Measurements from ENCODE around the gene EIF4B.
"Not testable (repeated sequence)": the region's sequence is repeated elsewhere in the genome, so short reads cannot be mapped to it uniquely, and the experiment has no call there.

The EIF4B gene

DNA sequence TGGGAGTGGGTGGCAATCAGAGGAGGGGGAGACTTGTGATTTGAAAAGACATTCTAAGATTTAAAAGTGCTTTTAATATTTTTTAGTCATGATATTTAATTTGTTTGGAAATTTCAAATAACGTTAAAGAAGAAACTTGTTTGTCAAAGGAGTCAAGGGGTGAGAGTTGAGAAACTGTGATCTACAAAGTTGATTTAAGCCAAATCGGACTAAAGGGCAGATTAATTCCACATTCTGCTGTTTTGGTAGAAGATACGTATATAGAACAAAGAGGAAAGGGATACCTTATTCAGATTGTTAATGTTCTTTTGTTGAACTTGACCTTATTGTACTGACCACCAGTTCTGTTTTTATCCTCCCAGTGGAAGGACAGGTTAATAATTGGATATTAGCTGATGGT lies 6.7 kb downstream of the EIF4B start:
- no peak overlapping the region for H3K4me3 ChIP-seq (ENCODE audit: low read depth, low read length)
- no peak for DNase-seq
- H3K27me3 ChIP-seq (replicated peaks): no peaks in the 10 kb centered on the region
- H3K36me3 ChIP-seq (replicated peaks): peaks cover 41% of the 10 kb centered on the region
- in situ Hi-C loops (cut with HindIII; ENCODE audit: low pct_ligation_motif_present, low sequenced_read_pairs): no loop called here
- TF ChIP-seq, protein P1, sequence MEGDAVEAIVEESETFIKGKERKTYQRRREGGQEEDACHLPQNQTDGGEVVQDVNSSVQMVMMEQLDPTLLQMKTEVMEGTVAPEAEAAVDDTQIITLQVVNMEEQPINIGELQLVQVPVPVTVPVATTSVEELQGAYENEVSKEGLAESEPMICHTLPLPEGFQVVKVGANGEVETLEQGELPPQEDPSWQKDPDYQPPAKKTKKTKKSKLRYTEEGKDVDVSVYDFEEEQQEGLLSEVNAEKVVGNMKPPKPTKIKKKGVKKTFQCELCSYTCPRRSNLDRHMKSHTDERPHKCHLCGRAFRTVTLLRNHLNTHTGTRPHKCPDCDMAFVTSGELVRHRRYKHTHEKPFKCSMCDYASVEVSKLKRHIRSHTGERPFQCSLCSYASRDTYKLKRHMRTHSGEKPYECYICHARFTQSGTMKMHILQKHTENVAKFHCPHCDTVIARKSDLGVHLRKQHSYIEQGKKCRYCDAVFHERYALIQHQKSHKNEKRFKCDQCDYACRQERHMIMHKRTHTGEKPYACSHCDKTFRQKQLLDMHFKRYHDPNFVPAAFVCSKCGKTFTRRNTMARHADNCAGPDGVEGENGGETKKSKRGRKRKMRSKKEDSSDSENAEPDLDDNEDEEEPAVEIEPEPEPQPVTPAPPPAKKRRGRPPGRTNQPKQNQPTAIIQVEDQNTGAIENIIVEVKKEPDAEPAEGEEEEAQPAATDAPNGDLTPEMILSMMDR (IDR thresholded peaks at IDR 0.05; ENCODE audit: low read depth, low read length, missing control alignments): no peak
- no peak overlapping the region for H3K27ac ChIP-seq

DNA sequence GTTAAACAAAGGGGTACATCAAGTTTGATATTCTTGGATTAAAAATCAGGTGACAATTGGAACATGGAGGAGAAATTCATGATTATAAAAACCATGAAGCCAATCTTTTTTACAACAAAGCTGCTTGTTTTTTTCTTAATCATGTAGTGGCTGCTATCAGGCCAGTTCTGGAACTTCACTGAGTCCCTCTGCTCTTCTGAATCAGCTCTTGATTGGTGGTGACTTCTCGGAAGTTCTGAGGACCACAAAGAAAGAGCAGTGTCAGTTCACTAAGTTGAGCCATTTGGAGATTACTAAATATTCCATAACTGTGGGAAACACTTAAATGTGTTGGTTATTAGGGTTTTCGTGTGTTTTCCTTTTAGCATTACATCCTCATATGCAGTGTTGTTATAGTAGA lies 8.5 kb downstream of the EIF4B start:
- Histone ChIP-seq H3K36me3 (replicated peaks) (peaks cover 50% of the 10 kb centered on the region), H3K27me3 (replicated peaks) (no peaks in the 10 kb centered on the region), H3K27ac (no peak overlapping the region), H3K4me3 (ENCODE audit: low read depth, low read length) (no peak overlapping the region)
- in situ Hi-C loops (cut with HindIII; ENCODE audit: low pct_ligation_motif_present, low sequenced_read_pairs): no loop called here
- DNase-seq: no peak
- TF ChIP-seq, protein P1 (IDR thresholded peaks at IDR 0.05; ENCODE audit: low read depth, low read length, missing control alignments): no peak

DNA sequence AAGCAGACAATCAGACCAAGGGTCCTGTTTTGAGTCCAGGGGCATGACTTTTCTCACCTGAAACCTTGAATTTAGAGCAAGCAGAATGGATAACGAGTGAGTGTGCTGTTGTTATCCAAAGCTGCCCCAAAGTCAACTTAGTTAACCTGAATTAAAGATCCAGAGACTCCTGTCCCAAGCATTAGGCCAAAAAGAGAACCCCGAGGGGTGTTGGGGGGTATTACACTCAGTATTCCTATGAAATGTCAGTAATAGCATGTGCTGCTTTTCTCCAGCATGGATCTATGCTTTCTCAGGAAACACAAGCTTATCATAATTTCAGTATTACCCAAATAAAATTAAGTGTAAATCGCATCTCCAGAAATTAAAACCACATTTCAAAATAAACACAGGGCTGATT lies 19.0 kb downstream of the EIF4B start:
- no peak for DNase-seq
- Histone ChIP-seq H3K27me3 (replicated peaks) (no peaks in the 10 kb centered on the region), H3K36me3 (replicated peaks) (peaks cover 89% of the 10 kb centered on the region), H3K27ac (no peak overlapping the region), H3K4me3 (ENCODE audit: low read depth, low read length) (no peak overlapping the region)
- in situ Hi-C loops (cut with HindIII; ENCODE audit: low pct_ligation_motif_present, low sequenced_read_pairs): no loop called here
- TF ChIP-seq, protein P1 (IDR thresholded peaks at IDR 0.05; ENCODE audit: low read depth, low read length, missing control alignments): no peak

DNA sequence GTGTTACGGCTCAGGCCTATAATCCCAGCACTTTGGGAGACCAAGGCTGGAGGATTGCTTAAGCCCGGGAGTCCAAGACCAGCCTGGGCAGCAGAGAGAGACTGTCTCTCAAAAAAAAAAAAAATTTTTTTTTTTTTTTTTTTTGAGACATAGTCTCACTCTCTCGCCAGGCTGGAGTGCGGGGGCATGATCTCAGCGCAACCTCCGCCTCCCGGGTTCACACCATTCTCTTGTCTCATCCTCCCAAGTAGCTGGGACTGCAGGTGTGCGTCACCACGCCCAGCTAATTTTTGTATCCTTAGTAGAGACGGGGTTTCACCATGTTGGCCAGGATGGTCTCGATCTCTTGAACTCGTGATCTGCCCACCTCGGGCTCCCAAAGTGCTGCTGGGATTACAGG lies 20.8 kb downstream of the EIF4B start:
- H3K27ac ChIP-seq: not testable (repeated sequence)

DNA sequence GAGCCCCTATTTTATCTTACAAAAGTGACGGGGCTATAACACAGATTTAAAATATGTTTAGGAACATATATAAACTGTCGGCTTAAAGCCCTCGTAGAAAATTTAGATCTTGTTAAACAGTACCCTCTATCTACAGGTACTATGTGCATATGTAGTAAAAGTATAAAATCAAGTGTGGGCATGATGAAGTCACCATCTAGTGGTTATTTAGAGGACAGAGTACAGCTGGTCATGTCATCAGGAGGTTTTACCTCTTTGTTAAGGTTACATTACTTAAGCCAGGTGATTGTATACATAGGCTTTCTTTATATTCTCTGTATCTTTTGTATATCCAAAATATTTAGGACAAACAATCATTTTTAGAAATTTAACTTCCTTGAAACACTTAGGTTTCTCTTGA lies 25.4 kb downstream of the EIF4B start:
- peaks cover 81% of the 10 kb centered on the region for H3K36me3 ChIP-seq (replicated peaks)
- DNase-seq: no peak
- no peaks in the 10 kb centered on the region for H3K27me3 ChIP-seq (replicated peaks)
- in situ Hi-C loops (cut with HindIII; ENCODE audit: low pct_ligation_motif_present, low sequenced_read_pairs): no loop called here
- TF ChIP-seq, protein P1 (IDR thresholded peaks at IDR 0.05; ENCODE audit: low read depth, low read length, missing control alignments): no peak
- H3K4me3 ChIP-seq (ENCODE audit: low read depth, low read length): no peak overlapping the region
- H3K27ac ChIP-seq: no peak overlapping the region

More for the DNA sequence above, 20.8 kb downstream of the EIF4B start:
- DNase-seq; in situ Hi-C loops (cut with HindIII; ENCODE audit: low pct_ligation_motif_present, low sequenced_read_pairs); H3K4me3 ChIP-seq (ENCODE audit: low read depth, low read length); H3K27me3 ChIP-seq (replicated peaks): not testable (repeated sequence)
- peaks cover 89% of the 10 kb centered on the region for H3K36me3 ChIP-seq (replicated peaks)

DNA sequence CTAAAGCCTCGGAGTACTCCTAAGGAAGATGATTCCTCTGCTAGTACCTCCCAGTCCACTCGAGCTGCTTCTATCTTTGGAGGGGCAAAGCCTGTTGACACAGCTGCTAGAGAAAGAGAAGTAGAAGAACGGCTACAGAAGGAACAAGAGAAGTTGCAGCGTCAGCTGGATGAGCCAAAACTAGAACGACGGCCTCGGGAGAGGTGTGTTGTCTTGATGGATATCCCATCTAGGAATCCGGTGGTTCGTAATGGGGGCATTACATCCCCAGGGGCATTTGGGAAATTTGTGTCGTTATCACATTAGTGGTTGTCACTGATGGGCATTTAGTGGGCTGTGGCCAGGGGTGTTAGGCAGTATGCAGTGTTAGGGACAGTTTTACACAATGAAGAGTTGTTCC lies 27.6 kb downstream of the EIF4B start:
- H3K27me3 ChIP-seq (replicated peaks); in situ Hi-C loops (cut with HindIII; ENCODE audit: low pct_ligation_motif_present, low sequenced_read_pairs); H3K4me3 ChIP-seq (ENCODE audit: low read depth, low read length); H3K27ac ChIP-seq; DNase-seq: not testable (repeated sequence)
- peaks cover 83% of the 10 kb centered on the region for H3K36me3 ChIP-seq (replicated peaks)

GRCh38 chr12:53034459-53034858 lies 28.2 kb downstream of the EIF4B start:
- no peak overlapping the region for H3K4me3 ChIP-seq (ENCODE audit: low read depth, low read length)
- DNase-seq: peak; percentile 20
- H3K36me3 ChIP-seq (replicated peaks): peaks cover 83% of the 10 kb centered on the region
- peak overlapping the region; percentile 39 for H3K27ac ChIP-seq
- no peaks in the 10 kb centered on the region for H3K27me3 ChIP-seq (replicated peaks)
- TF ChIP-seq, protein P1 (IDR thresholded peaks at IDR 0.05; ENCODE audit: low read depth, low read length, missing control alignments): no peak
- in situ Hi-C loops (cut with HindIII; ENCODE audit: low pct_ligation_motif_present, low sequenced_read_pairs): no loop called here

All from brain microvascular endothelial cell (primary cell).